Skeletal muscle cell (primary cell): Measurements from ENCODE around the gene EML1.

Source experiments
- DNase-seq: peaks from one replicate; pipeline ENCODE4 v3.0.0-alpha.2; 2010; ENCODE audit warnings: low read depth
- H3K4me3 ChIP-seq: 2 replicates; pipeline ENCODE4 v1.5.1; 2011; ENCODE audit warnings: low read depth, mild to moderate bottlenecking, control low read depth, low read length, moderate library complexity

The EML1 gene

DNA sequence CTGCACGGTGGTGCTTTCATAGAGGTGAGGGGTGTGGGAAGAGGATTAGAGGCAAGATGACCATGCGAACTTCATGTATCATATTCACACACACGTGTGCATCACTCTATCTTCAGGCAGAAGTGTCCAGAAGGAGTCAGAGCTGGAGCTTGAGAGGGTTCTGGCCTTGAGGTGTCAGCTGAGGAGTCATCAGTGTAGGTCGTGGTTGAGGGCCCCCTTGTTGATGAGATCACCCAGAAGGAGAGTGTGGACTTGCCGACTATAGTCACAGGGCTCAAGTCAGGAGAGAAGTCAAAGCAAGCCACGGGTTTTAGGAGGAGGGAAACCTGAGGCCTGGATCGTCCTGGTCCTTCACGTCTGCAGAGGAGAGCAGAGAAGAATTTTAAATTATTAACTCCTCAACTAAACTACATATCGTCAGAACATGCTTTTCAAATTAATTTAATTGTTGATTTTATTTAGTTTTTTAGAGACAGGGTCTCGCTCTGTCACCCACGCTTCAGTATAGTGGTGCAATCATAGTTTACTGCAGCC lies 25.4 kb downstream of the EML1 start:
- H3K4me3 ChIP-seq, result no peak overlapping the region
- no peak for DNase-seq

- H3K4me3 ChIP-seq, result no peak overlapping the region
- no peak for DNase-seq
Measured at GRCh38 chr14:99819514-99819913, 26.3 kb downstream of the EML1 start.

- DNase-seq, result no peak
- H3K4me3 ChIP-seq, result no peak overlapping the region
Measured at GRCh38 chr14:99820702-99821331, 27.6 kb downstream of the EML1 start.

DNA sequence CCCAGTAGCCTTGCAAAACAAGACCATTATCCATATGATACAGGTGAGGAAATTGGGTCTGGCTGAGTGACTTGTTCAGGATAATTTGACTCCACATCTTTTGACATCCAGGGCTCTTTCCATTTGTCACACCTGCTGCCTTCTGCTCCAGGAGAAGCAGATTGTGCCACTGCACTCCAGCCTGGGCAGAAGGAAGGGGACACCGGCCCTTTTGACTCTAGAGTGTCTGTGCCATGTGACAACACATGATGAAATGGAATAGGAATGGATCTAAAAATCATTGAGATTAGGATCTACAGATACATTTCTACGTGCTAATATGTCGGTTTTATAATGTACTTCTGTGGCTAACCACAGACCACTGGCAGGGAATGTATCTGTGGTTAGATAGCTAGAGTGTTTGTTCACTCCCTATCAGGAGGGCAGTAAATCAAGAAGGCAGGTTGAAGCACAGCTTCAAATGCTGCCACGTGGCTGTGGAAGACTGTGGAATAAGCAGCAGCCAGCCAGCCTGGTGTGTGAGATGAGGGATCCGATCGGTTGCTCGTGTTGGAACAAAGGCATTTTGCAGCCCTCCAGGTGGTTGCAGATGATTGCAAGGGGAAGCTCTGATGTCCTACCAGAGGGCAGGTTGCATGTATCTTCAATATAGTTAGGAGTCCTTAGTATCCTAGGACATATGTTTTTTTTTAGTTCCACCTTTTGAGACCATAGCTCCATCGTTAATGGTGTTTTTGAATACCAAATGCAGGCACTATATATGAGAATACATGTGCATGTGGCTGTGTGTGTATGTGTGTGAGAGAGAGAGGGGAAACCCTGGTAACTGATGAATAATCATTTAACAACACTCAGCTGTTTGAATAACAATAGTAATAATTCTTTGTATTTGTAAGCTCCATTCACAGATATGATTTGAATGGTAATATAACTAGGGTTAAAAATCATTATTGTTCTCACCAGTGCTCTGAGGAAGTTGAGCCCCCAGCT lies 28.6 kb downstream of the EML1 start:
- peak; percentile 70 for DNase-seq
- H3K4me3 ChIP-seq, result no peak overlapping the region

DNA sequence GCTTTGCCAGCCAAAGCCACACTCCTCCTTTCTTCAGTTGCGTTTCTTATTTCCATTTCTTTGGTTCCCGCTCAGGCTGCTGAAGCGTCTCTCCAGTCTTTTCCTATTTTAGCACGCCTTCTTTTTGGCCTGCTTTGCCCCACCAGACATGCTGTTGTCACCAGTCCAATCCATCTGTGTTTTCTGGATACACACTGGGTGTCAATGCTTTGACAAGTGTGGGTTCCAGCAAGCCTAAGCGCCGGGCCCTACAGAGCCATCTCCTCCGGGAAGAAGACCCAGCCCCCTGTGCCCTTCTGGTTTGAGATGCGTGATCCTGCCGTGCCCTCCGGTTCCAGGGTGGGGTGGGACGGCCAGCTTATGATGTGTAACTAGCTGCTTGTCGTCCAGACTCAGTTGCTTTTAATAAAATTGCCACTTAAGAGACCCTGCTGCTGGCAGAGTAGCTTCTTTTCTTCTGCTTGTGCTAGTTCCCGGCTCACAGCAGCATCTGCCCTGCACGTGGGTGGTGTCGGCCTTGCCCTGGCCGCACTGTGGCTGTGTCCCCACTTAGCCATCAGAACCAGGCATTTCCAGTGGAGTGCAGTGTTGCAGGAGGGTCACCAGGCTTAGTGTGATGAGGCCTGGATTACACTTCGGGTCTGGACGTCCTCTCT lies 29.7 kb downstream of the EML1 start:
- no peak for DNase-seq
- H3K4me3 ChIP-seq, result no peak overlapping the region

- no peak for DNase-seq
- H3K4me3 ChIP-seq, result no peak overlapping the region
Measured at GRCh38 chr14:99824776-99825175, 31.6 kb downstream of the EML1 start.

DNA sequence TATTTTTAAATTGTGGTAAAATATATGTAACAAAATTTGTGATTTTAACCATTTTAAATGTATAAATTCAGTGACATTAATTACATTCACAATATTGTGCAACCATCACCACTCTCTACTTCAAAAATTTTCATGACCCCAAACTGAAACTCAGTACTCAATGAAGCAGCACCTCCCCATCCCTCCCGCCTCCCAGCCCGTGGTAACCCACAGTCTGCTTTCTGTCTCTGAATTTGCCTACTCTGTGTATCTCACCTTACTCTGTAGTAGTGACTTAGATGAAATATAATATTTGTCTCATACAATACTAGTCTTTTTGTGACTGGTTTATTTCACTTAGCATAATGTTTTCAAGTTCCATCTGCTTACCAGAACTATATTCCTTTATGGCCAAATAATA lies 36.2 kb downstream of the EML1 start:
- no peak for DNase-seq
- no peak overlapping the region for H3K4me3 ChIP-seq

- no peak for DNase-seq
- no peak overlapping the region for H3K4me3 ChIP-seq
Measured at GRCh38 chr14:99831303-99831702, 38.1 kb downstream of the EML1 start.

- no peak overlapping the region for H3K4me3 ChIP-seq
- no peak for DNase-seq
Measured at GRCh38 chr14:99831903-99832685, 38.9 kb downstream of the EML1 start.

DNA sequence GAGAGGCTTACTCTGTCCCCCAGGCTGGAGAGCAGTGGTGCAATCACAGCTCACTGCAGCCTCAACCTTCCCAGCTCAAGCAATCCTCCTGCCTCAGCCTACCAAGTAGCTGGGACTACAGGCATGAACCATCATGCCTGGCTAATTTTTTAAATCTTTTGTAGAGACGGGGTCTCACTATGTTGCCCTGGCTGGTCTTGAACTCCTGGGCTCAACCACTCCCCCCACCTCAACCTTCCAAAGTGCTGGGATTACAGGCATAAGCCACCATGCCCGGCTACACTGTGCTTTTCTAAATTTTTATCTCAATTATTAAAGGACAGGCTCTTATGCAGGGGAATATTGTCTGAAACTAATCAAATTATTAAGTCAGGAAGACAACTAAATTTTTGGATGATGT lies 44.6 kb downstream of the EML1 start:
- no peak for DNase-seq
- no peak overlapping the region for H3K4me3 ChIP-seq

- no peak for DNase-seq
- H3K4me3 ChIP-seq, result no peak overlapping the region
Measured at GRCh38 chr14:99838639-99839134, 45.5 kb downstream of the EML1 start.

DNA sequence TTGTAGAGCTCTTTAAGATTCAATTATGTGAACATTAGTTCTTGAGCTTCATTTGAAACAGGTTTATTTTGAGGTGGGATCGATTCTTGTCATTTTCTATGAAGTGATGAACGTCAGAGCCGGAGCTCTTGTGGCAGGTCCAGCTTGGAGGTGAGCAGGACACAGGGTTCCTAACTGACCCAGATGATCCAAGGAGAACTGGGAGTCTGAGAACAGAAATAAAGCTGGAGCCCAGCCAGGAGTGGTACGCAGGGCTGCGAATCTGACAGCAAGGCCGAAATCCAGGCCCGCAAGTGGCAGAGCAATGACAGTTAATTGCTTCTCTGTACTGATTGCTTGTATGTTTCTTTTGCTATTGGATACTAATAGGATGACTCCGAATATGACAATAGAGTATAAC lies 46.5 kb downstream of the EML1 start:
- no peak for DNase-seq
- H3K4me3 ChIP-seq, result no peak overlapping the region

DNA sequence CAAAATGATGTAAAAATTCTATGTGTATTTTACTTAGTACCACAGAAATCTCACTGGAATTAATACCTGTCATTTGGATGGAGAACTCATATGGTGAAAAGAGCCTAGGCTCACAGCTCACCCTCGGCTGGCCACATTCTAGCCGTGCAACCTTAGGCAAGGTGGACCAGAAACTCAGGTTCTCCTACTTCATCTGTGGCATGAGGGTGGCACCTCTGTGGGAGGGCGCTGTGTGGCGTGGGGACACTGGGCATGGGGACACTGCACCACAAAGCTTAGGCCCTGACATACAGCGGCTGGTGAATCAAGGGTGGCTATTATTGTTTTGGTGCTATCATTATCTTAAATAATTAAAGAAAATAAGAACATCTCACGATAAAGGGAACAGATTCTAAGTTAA lies 47.1 kb downstream of the EML1 start:
- H3K4me3 ChIP-seq, result no peak overlapping the region
- no peak for DNase-seq

DNA sequence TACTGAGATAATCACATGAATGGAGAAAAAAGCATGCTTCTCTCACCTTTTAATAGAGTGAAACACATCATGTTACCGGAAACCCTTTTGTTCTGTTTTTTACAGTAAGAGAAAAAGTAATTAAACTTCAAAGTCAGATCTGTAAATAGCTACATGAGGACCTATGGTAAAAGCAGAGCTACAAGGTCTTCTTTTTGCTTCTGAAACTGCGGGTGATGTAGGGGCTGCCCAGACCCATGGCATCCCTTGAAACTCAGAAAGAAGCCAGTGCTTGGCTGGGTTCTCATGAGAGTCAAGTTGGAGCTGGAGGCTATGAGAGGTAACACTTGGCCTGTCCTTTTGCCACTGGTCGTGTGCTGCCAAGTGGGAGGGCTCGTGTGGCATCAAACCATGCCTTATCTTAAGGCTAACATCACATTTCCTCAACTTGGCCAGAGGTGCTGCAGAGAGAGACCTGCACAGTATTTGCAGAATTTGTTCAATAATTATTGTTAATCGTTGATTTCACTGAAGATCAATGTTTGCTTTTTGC lies 47.6 kb downstream of the EML1 start:
- H3K4me3 ChIP-seq, result no peak overlapping the region
- no peak for DNase-seq

DNA sequence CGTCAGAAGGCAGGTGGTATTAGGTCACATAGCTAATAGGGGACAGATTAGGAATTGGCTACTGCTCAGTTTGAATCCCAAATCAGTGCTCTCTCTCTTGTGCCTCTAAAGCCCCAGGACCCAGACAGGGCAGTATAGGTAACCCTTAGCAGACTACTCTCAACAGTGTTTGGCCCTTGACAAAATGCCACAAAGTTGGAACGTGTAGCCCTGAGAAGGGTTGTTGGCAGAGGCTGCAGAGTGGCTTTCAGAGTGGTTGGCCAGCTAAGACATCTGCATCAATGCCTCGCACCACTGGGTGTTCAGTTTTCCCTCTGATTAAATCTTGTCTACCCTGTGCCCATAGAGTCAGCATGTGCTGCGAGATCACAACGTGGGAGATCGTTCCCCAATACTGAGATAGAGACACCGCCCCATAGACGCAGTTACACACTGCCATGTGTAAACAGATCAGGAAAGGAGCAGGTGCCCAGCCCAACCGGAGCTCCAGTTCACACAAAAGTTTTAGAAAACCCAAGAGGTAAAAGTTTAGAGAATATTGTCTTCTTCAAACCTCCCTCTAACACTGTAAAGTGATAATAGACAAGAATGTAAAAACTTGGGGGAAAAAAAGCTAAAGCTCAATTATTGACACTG lies 48.3 kb downstream of the EML1 start:
- DNase-seq, result no peak
- no peak overlapping the region for H3K4me3 ChIP-seq

DNA sequence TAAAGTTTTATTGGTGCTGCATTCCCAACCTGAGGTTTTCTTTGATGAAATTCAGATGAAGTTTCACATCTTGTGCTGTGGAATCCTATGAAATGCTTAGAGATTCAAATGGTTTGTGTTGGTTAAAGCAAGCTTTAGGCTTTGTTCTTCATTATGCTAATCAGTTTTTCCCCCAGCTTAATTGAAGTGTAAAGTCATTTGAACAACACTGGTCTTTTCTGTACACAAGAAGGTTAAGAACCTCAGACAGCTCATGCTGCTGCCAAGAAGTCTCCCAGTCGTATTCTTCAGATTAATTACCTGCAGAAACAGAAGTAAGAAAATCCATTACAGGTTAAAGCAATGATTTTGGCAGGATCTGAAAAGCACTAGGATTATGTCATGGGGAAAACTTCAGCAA lies 48.9 kb downstream of the EML1 start:
- H3K4me3 ChIP-seq, result no peak overlapping the region
- DNase-seq, result no peak

DNA sequence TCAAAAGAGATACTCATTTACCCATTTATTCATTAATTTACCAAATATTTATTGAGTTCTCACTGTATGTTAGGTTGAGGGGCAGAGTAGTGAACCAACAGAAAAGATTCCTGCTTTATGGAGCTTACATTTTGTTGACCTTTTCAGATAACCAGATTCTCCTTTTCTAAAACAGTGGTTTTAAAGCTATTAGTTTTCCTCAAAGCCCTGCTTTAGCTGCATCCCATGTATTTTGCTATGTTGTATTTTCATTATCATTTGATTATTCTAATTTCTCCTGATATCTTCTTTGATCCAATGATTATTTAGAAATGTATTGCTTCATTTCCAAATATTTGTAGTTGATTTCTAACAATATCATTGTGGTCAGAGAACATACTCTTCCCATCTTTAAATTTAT lies 53.6 kb downstream of the EML1 start:
- DNase-seq, result no peak
- H3K4me3 ChIP-seq, result no peak overlapping the region

GRCh38 chr14:99850709-99851108 lies 57.5 kb downstream of the EML1 start:
- DNase-seq, result no peak
- no peak overlapping the region for H3K4me3 ChIP-seq

DNA sequence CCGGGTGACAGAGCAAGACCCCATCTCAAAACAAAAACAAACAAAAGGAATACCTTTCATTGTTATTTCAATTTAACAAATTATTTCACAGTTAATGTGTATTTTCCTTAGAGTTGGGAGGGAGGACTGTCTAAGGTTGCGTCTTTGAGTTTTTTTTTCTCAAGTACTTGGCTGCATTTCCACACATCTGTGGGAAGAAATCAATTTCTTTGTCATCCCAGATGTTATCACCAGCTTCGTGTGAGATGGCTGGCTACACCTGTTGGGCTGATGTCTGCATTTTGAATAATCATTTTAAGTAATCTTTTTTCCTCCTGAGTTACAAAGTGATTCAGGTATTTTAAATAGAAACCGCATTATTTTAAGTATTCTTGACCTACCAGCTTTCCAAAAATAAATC lies 59.4 kb downstream of the EML1 start:
- H3K4me3 ChIP-seq, result no peak overlapping the region
- DNase-seq, result no peak
